Stimulated activated CD4-positive, alpha-beta T cell treated with anti-CD3 and anti-CD28 coated beads, Interleukin-2, amount 100 ng/mL, for 24 hours (primary cell): ENCODE results near the gene PLPPR3.

ENCODE experiments used
- DNase-seq, 2 donors: peaks; one replicate each; pipeline ENCODE4 v3.0.0-alpha.2; 2020

PLPPR3 gene, protein sequence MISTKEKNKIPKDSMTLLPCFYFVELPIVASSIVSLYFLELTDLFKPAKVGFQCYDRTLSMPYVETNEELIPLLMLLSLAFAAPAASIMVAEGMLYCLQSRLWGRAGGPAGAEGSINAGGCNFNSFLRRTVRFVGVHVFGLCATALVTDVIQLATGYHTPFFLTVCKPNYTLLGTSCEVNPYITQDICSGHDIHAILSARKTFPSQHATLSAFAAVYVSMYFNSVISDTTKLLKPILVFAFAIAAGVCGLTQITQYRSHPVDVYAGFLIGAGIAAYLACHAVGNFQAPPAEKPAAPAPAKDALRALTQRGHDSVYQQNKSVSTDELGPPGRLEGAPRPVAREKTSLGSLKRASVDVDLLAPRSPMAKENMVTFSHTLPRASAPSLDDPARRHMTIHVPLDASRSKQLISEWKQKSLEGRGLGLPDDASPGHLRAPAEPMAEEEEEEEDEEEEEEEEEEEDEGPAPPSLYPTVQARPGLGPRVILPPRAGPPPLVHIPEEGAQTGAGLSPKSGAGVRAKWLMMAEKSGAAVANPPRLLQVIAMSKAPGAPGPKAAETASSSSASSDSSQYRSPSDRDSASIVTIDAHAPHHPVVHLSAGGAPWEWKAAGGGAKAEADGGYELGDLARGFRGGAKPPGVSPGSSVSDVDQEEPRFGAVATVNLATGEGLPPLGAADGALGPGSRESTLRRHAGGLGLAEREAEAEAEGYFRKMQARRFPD

GRCh38 chr19:821825-822503, at the start of gene PLPPR3:
Gene PLPPR3 (minus strand): TSS chr19:821955. CDS start chr19:821559, 396 bp downstream.
- DNase-seq: no peak

DNA sequence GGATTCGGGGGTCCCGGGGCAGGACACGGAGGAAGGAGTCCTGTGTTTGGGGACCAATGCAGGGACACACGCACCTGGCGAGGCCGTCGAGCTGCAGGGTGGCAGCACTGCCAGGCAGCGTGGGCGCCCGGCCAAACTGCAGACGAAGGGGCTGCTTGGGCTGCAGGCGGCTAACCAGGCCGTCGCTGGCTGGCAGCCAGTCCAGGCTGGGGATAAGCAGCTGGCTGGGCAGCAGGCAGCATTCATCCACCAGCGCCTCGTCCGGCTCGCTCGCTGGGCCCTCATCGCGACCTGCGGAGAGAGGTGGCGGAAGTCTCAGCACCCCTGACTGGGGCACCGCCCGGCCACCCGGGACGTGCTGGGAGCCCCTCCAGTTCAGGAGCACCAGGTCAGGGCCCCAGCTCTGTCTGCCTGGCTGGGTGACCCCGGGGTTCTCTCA, 49.2 kb upstream of the PLPPR3 start:
- no peak for DNase-seq

DNA sequence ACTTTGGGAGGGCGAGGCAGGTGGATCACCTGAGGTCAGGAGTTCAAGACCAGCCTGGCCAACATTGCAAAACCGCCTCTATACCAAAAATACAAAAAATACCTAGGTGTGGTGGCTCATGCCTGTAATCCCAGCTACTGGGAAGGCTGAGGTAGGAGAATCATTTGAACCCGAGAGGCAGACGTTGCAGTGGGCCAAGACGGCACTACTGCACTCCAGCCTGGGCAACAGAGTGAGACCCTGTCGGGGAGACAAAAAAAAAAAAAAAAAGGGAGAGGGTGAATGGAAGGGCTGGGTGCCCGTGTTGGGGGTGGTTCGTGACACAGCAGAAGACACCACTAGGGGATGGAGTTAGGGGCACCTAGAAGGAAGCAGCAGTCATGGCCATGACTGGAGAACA, 48.6 kb upstream of the PLPPR3 start:
- no peak for DNase-seq

- DNase-seq: no peak
Measured at GRCh38 chr19:869245-870177, 47.8 kb upstream of the PLPPR3 start.

DNA sequence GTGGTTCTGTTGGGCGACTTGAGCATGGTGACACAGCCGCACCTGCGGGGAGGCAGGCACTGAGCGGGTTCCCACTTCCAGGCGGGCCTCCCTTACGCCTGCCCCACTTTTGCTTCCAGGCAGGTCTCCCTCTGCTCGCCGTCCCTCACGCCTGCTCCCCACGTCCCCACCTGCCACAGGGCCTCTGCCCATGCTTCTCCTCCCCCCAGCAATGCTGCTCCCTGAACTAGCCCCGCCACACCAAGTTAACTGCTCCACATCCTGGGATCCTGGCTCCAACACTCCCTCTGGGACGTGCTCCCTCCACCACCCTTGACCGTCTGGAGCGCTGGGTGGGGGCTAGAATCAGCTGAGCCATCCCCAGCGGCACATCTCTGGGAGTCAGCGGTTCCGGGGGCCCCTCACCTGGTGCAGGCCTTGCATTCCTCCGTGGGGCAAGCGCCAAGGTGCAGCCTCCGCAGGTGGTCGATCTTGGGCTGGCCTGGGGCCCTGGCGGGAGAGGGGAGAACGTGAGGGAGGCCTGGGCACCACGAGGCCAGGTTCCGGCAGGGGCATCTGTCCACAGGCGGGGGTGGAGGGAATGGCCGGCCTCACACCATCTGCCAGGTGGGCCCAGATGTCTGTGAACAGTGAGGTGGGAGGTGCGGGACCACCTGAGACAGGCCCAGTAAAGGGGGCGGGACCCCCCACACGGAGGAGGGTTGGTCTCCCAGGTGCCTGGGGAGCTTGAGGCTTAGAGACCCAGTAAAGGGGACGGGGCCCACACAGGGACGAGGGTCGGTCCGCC, 46.9 kb upstream of the PLPPR3 start:
- no peak for DNase-seq

DNA sequence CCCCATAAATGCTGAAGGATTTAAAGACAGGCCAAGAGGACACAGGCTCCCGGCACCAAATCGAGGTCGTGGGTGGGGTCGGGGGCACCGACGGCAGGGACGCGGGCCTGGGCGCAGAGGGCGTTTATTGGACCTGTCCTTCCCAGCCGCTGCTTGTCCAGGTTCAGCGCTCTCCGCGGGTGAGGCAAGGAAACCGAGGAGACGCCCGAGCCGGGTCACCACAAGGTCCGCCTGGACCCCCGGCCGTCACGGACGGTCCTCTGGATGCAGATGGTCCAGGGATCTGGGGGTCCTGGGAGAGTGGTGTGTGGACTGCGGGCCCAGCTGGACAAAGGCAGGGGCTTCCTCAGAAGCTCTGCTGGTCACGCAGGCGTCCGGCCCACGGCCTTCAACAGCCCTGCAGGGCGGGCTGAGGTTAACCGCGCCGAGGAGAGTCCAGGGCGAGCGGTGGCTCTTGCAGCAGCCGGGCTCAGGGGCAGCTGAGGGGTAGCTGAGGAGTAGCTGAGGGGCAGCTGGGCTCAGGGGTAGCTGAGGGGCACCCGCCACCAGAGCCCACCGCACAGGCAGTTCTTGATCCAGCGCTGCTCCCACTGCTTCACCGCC, 46.2 kb upstream of the PLPPR3 start:
- DNase-seq: no peak

DNA sequence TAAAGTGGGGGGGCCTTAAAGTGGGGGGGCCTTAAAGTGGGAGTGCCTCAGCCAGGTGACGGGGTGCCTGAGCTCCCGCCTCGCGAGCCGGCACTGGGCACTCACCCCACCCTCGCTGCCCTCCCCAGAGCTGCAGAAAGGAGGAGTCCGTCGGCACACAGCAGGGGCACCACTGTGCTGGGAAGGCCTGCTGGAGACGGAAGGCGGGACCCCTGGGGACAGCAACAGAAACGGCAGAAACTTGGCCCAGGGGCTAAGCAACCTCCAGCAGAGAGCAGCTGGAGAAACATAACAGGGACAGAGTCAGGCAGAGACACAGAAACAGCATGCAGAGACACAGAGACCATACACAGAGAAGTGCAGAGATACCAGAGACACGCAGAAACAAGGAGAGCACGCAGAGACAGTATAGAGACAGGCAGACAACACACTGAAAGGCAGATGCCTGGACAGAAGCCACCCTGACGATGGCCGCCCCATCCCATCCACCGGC, 45.6 kb upstream of the PLPPR3 start:
- DNase-seq: no peak

DNA sequence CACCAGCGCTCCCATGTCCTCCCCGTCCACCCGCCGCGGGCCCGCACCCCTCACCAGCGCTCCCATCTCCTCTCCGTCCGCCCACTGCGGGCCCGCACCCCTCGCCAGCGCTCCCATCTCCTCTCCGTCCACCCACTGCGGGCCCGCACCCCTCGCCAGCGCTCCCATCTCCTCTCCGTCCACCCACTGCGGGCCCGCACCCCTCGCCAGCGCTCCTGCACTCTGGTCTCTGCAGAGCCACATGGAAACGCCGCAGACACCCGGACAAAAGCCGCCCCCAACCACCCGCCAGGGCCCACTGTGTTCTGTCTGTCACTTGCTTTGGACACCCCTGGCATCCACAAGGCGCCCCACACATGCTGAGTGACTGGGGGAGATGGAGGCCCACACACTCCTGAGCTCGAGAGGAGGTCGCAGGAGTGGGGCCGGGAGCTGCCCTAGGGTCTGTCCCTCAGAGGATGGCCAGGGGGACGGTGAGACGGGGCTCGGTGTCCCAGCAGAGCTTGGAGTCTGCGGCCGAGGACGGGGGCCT, 45.1 kb upstream of the PLPPR3 start:
- no peak for DNase-seq

DNA sequence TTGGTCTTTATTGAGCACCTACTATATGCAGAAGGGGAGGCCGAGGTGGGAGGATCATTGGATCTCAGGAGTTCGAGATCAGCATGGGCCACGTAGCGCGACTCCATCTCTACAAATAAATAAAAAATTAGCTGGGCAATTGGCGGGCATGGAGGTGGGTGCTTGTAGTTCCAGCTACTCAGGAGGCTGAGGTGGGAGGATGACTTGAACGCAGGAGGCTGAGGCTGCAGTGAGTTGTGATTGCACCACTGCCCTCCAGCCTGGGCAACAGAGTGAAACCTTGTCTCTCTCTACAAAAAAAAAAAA, 41.5 kb upstream of the PLPPR3 start:
- DNase-seq: no peak

- DNase-seq: peak; percentile 82 to 83
Measured at GRCh38 chr19:862581-863314, 41.0 kb upstream of the PLPPR3 start.

DNA sequence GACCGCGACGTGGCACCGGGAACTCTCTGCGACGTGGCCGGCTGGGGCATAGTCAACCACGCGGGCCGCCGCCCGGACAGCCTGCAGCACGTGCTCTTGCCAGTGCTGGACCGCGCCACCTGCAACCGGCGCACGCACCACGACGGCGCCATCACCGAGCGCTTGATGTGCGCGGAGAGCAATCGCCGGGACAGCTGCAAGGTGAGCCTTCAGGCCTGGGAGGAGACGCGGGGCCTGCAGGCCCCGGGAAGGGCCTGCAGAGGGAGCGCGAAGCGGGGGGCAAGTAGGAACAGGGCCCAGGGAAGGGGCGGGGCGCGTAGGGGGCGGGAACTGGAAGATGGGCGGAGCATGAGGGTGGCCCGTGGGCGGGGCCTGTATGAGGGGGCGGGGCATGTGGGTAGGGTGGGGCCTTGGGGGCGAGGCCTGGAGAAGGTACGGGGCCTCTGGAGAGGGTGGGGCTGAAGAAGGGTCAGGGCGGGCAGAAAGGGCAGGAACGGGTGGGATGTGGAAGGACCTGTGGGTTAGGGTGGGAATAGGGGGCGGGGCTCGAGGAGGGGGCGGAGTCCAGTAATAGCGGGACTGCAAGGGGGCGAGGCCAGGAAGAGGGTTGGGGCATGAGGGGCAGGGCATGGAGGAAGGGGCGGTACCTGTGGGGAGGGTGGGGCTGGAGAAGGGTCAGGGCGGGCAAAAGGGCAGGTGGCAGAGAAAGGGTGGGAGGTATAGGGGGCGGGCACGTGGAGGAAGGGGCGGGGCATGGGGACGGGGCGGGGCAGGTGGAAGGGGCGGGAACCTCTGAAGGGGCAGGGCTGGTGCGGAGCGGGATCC, 40.2 kb upstream of the PLPPR3 start:
- peak; percentile 68 to 73 for DNase-seq

- DNase-seq: no peak
Measured at GRCh38 chr19:861141-861755, 39.5 kb upstream of the PLPPR3 start.

DNA sequence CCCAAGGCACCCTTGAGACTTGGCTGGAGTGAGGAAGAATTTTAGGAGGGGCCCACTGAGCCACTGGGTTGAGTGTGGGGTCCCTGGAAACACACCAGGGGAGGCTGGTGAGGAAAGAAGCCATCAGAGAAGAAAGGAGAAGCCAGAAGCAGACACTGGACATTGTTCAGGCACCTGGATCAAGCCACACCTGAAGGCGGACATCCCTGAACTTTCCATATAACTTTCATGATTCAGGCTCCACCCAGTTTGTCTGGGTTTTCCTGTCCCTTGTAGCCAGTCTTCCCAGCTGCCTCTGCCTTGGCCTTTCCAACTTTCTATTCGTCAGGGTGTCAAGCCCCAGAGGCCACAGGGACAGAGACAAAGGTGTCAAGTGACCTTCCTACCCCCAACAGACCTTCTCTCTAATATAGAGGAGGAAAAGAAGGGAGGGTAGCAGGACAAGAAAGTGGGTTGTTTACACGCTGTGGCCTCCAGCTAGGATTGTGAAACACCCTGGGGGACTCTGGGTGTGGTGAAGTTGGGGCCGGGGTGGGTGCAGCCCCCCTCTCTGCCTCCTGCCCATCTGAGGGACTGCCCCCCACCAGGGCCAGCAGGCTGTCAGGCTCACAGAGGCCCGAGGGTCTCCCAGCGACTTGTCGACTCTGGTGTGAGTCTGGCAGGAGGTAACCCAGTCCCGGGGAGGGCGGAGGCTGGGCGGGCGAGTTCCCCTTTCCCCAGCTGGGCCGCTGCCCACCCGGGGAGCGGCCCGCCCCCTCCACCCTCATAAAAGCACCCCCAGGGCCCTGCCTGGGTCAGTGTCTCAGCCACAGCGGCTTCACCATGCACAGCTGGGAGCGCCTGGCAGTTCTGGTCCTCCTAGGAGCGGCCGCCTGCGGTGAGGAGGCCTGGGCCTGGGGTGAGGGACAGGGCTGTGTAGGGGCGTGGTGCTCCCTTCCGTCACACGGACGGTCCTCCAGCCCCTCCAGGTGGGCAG, 37.4 kb upstream of the PLPPR3 start, which contains the start of gene CFD:
CFD (plus strand) TSS at position 797 of the 976 bp plus-strand sequence; CDS start at position 823, 26 bp downstream.
- DNase-seq: no peak

GRCh38 chr19:858284-858683, 36.5 kb upstream of the PLPPR3 start:
- no peak for DNase-seq

DNA sequence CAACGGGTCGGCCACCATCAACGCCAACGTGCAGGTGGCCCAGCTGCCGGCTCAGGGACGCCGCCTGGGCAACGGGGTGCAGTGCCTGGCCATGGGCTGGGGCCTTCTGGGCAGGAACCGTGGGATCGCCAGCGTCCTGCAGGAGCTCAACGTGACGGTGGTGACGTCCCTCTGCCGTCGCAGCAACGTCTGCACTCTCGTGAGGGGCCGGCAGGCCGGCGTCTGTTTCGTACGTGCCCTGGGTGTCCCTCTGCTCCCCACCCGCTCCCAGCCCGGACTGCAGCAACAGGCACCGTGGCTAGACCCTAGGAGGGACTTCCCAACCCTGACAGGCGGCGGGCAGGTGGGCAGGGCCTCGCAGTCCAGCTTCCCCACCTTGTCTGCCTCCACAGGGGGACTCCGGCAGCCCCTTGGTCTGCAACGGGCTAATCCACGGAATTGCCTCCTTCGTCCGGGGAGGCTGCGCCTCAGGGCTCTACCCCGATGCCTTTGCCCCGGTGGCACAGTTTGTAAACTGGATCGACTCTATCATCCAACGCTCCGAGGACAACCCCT, 33.9 kb upstream of the PLPPR3 start:
- DNase-seq: no peak

- no peak for DNase-seq
Measured at GRCh38 chr19:855142-855541, 33.4 kb upstream of the PLPPR3 start.

DNA sequence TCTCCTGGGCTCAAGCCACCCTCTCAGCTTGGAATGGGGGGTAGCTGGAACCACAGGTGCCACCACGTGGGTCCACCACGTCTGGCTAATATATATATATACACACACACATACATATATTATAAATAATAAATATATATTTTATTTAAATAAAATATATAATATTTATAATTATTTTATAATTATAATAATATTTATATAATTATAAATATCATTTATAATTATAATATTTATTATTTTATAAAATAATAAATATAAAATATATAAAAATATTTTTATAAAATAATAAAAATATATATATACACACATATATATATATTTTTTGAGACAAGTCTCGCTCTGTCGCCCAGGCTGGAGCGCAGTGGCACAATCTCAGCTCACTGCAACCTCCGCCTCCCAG, 32.8 kb upstream of the PLPPR3 start:
- DNase-seq: no peak
